ENCODE data around the gene WDR93. TPM values are rescaled to one million over a fixed set of nuclear protein-coding genes. Genes with fewer than 3 reads are reported as not detected.

WDR93 gene
- total RNA-seq, 1 experiment from 2014 or later = 0.16 TPM

- Mint-ChIP-seq H3K4me3 (ENCODE audit: unreplicated experiment) (no peak overlapping the region), H3K4me1 (ENCODE audit: low read depth, unreplicated experiment) (peaks cover 10% of the 10 kb centered on the region), H3K27ac (ENCODE audit: unreplicated experiment) (no peak overlapping the region), H3K36me3 (ENCODE audit: insufficient read depth, unreplicated experiment) (no peaks in the 10 kb centered on the region), H3K27me3 (ENCODE audit: insufficient read depth, unreplicated experiment) (no peaks in the 10 kb centered on the region), H3K9me3 (ENCODE audit: unreplicated experiment) (no peaks in the 10 kb centered on the region)
- no peaks in the 10 kb centered on the region for H3K27me3 ChIP-seq (replicated peaks; ENCODE audit: control insufficient read depth, insufficient read depth, low read length)
- CTCF ChIA-PET = no interaction called here
- no peaks in the 10 kb centered on the region for H3K36me3 ChIP-seq (ENCODE audit: control insufficient read depth, insufficient read depth, low read length)
- no TSS peak for BruUV-seq (replicated peaks)
- no peak for DNase-seq
- POLR2A ChIA-PET = no interaction called here
- intact Hi-C loops (cut with micrococcal nuclease; ENCODE audit: unreplicated experiment) = no loop called here
- TF ChIP-seq, protein P1, sequence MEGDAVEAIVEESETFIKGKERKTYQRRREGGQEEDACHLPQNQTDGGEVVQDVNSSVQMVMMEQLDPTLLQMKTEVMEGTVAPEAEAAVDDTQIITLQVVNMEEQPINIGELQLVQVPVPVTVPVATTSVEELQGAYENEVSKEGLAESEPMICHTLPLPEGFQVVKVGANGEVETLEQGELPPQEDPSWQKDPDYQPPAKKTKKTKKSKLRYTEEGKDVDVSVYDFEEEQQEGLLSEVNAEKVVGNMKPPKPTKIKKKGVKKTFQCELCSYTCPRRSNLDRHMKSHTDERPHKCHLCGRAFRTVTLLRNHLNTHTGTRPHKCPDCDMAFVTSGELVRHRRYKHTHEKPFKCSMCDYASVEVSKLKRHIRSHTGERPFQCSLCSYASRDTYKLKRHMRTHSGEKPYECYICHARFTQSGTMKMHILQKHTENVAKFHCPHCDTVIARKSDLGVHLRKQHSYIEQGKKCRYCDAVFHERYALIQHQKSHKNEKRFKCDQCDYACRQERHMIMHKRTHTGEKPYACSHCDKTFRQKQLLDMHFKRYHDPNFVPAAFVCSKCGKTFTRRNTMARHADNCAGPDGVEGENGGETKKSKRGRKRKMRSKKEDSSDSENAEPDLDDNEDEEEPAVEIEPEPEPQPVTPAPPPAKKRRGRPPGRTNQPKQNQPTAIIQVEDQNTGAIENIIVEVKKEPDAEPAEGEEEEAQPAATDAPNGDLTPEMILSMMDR (IDR thresholded peaks at IDR 0.05; ENCODE audit: insufficient read depth in 1 of 2, low read depth in 1 of 2, low read length in 1 of 2, severe bottlenecking in 1 of 2, unreplicated experiment in 1 of 2) = no peak
- no peaks in the 10 kb centered on the region for H3K9me3 ChIP-seq
- H3K4me1 ChIP-seq = peaks cover 34% of the 10 kb centered on the region
- H3K4me3 ChIP-seq (ENCODE audit: low read depth, low read length) = no peak overlapping the region
Measured at GRCh38 chr15:89777073-89777751, 86.6 kb downstream of the WDR93 start.

- no peaks in the 10 kb centered on the region for H3K36me3 ChIP-seq (ENCODE audit: control insufficient read depth, insufficient read depth, low read length)
- intact Hi-C loops (cut with micrococcal nuclease; ENCODE audit: unreplicated experiment) = no loop called here
- Mint-ChIP-seq H3K27me3 (ENCODE audit: insufficient read depth, unreplicated experiment) (no peaks in the 10 kb centered on the region), H3K4me1 (ENCODE audit: low read depth, unreplicated experiment) (peaks cover 12% of the 10 kb centered on the region), H3K4me3 (ENCODE audit: unreplicated experiment) (no peak overlapping the region), H3K9me3 (ENCODE audit: unreplicated experiment) (no peaks in the 10 kb centered on the region), H3K27ac (ENCODE audit: unreplicated experiment) (no peak overlapping the region), H3K36me3 (ENCODE audit: insufficient read depth, unreplicated experiment) (no peaks in the 10 kb centered on the region)
- peaks cover 41% of the 10 kb centered on the region for H3K4me1 ChIP-seq
- DNase-seq = no peak
- CTCF ChIA-PET = no interaction called here
- POLR2A ChIA-PET = no interaction called here
- H3K4me3 ChIP-seq (ENCODE audit: low read depth, low read length) = no peak overlapping the region
- no peaks in the 10 kb centered on the region for H3K27me3 ChIP-seq (replicated peaks; ENCODE audit: control insufficient read depth, insufficient read depth, low read length)
- H3K9me3 ChIP-seq = no peaks in the 10 kb centered on the region
- BruUV-seq (replicated peaks) = no TSS peak
- TF ChIP-seq, protein P1 (IDR thresholded peaks at IDR 0.05; ENCODE audit: insufficient read depth in 1 of 2, low read depth in 1 of 2, low read length in 1 of 2, severe bottlenecking in 1 of 2, unreplicated experiment in 1 of 2) = no peak
Measured at GRCh38 chr15:89777782-89778380, 87.3 kb downstream of the WDR93 start.

DNA sequence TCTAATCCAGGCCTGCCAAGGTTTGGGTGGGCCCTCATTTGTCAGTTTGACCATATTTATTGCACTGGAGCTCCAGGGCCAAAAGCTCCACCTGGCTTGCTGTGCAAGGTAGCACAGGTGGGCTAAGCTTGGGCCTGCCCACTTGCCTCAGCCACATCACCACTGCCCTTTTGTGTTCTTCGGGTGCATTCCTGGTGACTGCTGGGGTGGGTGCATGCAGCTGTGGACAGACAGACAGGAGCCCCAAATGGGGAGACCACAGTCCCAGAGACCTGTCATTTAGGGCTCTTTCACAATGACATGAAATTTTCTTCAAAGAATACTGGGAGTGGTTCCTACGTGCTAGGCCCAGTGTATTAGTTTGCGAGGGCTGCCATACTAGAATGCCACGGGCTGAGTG is 88.2 kb downstream of the WDR93 start:
- Mint-ChIP-seq H3K27ac (ENCODE audit: unreplicated experiment) (no peak overlapping the region), H3K36me3 (ENCODE audit: insufficient read depth, unreplicated experiment) (no peaks in the 10 kb centered on the region), H3K27me3 (ENCODE audit: insufficient read depth, unreplicated experiment) (no peaks in the 10 kb centered on the region), H3K4me1 (ENCODE audit: low read depth, unreplicated experiment) (peaks cover 17% of the 10 kb centered on the region), H3K9me3 (ENCODE audit: unreplicated experiment) (no peaks in the 10 kb centered on the region), H3K4me3 (ENCODE audit: unreplicated experiment) (no peak overlapping the region)
- Histone ChIP-seq H3K9me3 (no peaks in the 10 kb centered on the region), H3K4me1 (peaks cover 51% of the 10 kb centered on the region), H3K36me3 (ENCODE audit: control insufficient read depth, insufficient read depth, low read length) (no peaks in the 10 kb centered on the region; the same call in 1 of the 2 replicates), H3K4me3 (ENCODE audit: low read depth, low read length) (no peak overlapping the region), H3K27me3 (replicated peaks; ENCODE audit: control insufficient read depth, insufficient read depth, low read length) (no peaks in the 10 kb centered on the region)
- TF ChIP-seq, protein P1 (IDR thresholded peaks at IDR 0.05; ENCODE audit: insufficient read depth in 1 of 2, low read depth in 1 of 2, low read length in 1 of 2, severe bottlenecking in 1 of 2, unreplicated experiment in 1 of 2) = no peak
- intact Hi-C loops (cut with micrococcal nuclease; ENCODE audit: unreplicated experiment) = no loop called here
- ChIA-PET POLR2A (no interaction called here), CTCF (interaction anchor here (0.7 kb wide), 1 partner anchor 82 kb away, joined by 3 read pairs; no protein-coding TSS in a partner anchor)
- no TSS peak for BruUV-seq (replicated peaks)
- no peak for DNase-seq

Data from Caco-2 (cell line).